Gastrocnemius medialis (tissue), 4 donors: ENCODE measurements around the gene ABCC5.

Experiments used
- POLR2A ChIP-seq, 2 donors: fragments of 450-650 bp; IDR thresholded peaks; one replicate each; pipeline ENCODE4 v1.6.1; 2017; ENCODE audit warnings: antibody characterized with exemption in 2 of 2, mild to moderate bottlenecking in 2 of 2, moderate library complexity in 2 of 2
- TF ChIP-seq, protein P1 (sequence below), 5 experiments: fragments of 450-650 bp in 3 of 5; fragments of 200-600 bp in 2 of 5; sonication (generic) in 2 of 5; IDR thresholded peaks in 4 of 5; conservative IDR thresholded peaks in 1 of 5; 1 replicate in 4 of 5; 2 replicates in 1 of 5; pipeline ENCODE4 v1.5.1; 2016 to 2019; ENCODE audit warnings: antibody characterized with exemption in 5 of 5, mild to moderate bottlenecking in 3 of 5, moderate library complexity in 3 of 5

DNA sequence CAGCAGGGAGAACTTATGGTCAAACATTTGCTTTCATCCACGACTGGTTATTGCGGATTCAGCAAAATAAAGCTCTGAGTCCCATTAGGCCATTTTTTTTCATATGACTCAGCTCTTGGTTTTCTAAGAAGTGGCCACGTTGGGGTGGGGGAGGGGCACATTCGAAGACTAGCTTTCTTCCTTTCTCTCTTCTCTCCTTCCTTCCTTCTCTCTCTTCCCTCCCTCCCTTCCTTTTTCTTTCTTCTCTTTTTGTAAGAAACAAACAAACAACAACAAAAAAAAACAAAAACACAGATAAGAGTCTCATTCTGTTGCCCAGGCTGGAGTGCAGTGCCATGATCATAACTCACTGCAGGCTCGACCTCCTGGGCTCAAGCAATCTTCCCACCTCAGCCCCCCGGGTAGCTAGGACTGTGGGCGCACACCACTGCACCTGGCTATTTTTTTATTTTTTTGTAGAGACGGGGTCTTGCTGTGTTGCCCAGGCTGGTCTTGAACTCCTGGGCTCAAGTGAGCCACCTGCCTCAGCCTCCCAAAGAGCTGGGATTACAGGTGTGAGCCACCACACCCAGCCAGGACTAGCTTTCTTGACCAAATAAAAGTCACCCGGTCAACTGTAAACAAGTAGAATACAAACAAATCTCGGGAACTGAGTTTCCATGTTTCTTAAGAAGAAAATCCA, 41.6 kb downstream of the ABCC5 start:
- TF ChIP-seq, protein P1, sequence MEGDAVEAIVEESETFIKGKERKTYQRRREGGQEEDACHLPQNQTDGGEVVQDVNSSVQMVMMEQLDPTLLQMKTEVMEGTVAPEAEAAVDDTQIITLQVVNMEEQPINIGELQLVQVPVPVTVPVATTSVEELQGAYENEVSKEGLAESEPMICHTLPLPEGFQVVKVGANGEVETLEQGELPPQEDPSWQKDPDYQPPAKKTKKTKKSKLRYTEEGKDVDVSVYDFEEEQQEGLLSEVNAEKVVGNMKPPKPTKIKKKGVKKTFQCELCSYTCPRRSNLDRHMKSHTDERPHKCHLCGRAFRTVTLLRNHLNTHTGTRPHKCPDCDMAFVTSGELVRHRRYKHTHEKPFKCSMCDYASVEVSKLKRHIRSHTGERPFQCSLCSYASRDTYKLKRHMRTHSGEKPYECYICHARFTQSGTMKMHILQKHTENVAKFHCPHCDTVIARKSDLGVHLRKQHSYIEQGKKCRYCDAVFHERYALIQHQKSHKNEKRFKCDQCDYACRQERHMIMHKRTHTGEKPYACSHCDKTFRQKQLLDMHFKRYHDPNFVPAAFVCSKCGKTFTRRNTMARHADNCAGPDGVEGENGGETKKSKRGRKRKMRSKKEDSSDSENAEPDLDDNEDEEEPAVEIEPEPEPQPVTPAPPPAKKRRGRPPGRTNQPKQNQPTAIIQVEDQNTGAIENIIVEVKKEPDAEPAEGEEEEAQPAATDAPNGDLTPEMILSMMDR (IDR thresholded peaks at IDR 0.05 in 4 of 5, conservative IDR thresholded peaks at IDR 0.05 in 1 of 5) = no peak
- no peak for TF ChIP-seq POLR2A (IDR thresholded peaks at IDR 0.05)
